ENCODE results near the gene NFKBIL1. TPM values are rescaled to one million over a fixed set of nuclear protein-coding genes. Genes with fewer than 3 reads are reported as not detected.

The NFKBIL1 gene
- total RNA-seq, 2 experiments from 2014 or later = 21.8 to 23.2 TPM

DNA sequence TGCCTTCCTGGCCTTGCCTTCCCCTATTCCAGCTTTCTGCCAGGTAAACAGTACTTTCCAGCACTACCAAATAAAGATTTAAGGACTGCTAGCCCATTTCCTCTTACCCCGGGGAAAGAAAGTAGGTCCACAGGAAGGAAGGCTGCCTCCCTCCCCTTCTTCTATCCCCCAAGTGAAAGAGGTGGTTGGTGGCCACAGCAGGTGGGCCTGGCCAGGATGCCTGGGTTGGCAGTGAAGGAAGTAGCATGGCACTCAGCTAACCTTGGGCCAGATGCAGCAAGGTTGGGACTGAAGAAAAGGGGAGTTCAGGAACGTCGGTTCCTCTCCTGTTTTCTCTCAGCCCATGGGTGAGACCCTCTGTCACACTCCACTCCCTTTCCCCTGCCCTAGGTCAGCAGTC lies 8.9 kb downstream of the NFKBIL1 start:
- POLR2A ChIA-PET = no interaction called here
- no peak for DNase-seq (ENCODE audit: low spot score)
- Histone ChIP-seq H2AFZ (ENCODE audit: low read length) (no peak overlapping the region), H3K9me2 (ENCODE audit: insufficient read depth, low read length) (no peaks in the 10 kb centered on the region), H3K4me3 (ENCODE audit: low read depth, low read length, poor library complexity, severe bottlenecking) (no peak overlapping the region), H3K79me2 (ENCODE audit: insufficient read depth, low read depth, low read length) (no peaks in the 10 kb centered on the region), H3K9me3 (ENCODE audit: low read length) (no peaks in the 10 kb centered on the region), H3K27ac (ENCODE audit: low read depth, low read length, poor library complexity, severe bottlenecking) (no peak overlapping the region), H3K4me2 (ENCODE audit: low read length) (peak overlapping the region; percentile 36; the same call in 1 of the 2 replicates), H3K36me3 (ENCODE audit: insufficient read depth, low read length) (peaks cover 45% of the 10 kb centered on the region), H3K4me1 (ENCODE audit: insufficient read depth, low read length, poor library complexity, severe bottlenecking) (peaks cover 65% of the 10 kb centered on the region), H4K20me1 (ENCODE audit: insufficient read depth, low read length) (no peaks in the 10 kb centered on the region)
- TF ChIP-seq, protein P1, sequence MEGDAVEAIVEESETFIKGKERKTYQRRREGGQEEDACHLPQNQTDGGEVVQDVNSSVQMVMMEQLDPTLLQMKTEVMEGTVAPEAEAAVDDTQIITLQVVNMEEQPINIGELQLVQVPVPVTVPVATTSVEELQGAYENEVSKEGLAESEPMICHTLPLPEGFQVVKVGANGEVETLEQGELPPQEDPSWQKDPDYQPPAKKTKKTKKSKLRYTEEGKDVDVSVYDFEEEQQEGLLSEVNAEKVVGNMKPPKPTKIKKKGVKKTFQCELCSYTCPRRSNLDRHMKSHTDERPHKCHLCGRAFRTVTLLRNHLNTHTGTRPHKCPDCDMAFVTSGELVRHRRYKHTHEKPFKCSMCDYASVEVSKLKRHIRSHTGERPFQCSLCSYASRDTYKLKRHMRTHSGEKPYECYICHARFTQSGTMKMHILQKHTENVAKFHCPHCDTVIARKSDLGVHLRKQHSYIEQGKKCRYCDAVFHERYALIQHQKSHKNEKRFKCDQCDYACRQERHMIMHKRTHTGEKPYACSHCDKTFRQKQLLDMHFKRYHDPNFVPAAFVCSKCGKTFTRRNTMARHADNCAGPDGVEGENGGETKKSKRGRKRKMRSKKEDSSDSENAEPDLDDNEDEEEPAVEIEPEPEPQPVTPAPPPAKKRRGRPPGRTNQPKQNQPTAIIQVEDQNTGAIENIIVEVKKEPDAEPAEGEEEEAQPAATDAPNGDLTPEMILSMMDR (conservative IDR thresholded peaks at IDR 0.05; ENCODE audit: low read length) = no peak
- no peak for TF ChIP-seq EZH2phosphoT487 (IDR thresholded peaks at IDR 0.05; ENCODE audit: borderline replicate concordance, low read depth, low read length)
- CTCF ChIA-PET (ENCODE audit: unreplicated experiment) = interaction anchor here (0.5 to 1.4 kb wide), 3 partner anchors 18 to 62 kb away, joined by 3 to 4 read pairs (median 3); no protein-coding TSS in a partner anchor
- no TSS peak for BruUV-seq (replicated peaks)
- intact Hi-C loops (cut with micrococcal nuclease; ENCODE audit: unreplicated experiment) = no loop called here

DNA sequence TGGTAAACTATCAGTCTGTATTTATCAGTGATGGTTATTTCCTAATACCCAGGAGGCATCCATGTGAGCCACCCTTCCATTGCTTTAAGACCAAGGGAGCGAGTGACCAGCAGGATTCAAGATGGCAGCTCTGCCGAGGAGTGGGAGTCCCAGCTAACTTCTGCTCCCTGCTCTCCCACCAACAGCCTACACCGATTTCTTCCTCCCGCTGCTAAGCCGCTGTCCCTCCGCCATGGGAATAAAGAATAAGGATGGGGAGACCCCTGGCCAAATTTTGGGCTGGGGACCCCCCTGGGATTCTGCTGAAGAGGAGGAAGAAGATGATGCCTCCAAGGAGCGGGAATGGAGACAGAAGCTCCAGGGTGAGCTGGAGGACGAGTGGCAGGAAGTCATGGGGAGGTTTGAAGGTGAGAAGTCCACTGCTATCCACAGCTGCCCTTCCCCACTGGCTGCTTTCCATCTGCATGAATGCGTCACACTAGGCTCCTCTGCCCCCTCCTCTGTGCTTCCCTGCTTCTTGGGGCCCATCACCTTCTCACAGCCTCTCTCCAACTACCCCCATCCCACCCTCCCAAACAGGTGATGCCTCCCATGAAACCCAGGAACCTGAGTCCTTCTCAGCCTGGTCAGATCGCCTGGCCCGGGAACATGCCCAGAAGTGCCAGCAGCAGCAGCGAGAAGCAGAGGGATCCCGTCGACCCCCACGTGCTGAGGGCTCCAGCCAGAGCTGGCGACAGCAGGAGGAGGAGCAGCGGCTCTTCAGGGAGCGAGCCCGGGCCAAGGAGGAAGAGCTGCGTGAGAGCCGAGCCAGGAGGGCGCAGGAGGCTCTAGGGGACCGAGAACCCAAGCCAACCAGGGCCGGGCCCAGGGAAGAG lies 10.3 kb downstream of the NFKBIL1 start:
- Histone ChIP-seq H3K4me1 (ENCODE audit: insufficient read depth, low read length, poor library complexity, severe bottlenecking) (peaks cover 77% of the 10 kb centered on the region), H3K36me3 (ENCODE audit: insufficient read depth, low read length) (peaks cover 55% of the 10 kb centered on the region), H3K79me2 (ENCODE audit: insufficient read depth, low read depth, low read length) (no peaks in the 10 kb centered on the region), H3K27ac (ENCODE audit: low read depth, low read length, poor library complexity, severe bottlenecking) (peak overlapping the region; percentile 94), H3K4me3 (ENCODE audit: low read depth, low read length, poor library complexity, severe bottlenecking) (no peak overlapping the region), H3K9me3 (ENCODE audit: low read length) (no peaks in the 10 kb centered on the region), H4K20me1 (ENCODE audit: insufficient read depth, low read length) (no peaks in the 10 kb centered on the region), H3K4me2 (ENCODE audit: low read length) (peak overlapping the region; percentile 81), H3K9me2 (ENCODE audit: insufficient read depth, low read length) (no peaks in the 10 kb centered on the region), H2AFZ (ENCODE audit: low read length) (no peak overlapping the region)
- POLR2A ChIA-PET = interaction anchor here (0.8 to 1.0 kb wide), 2 partner anchors 16 to 18 kb away, joined by 3 to 6 read pairs; partner anchors contain the start of genes DDX39B and TNF
- BruUV-seq (replicated peaks) = TSS peak; percentile 31
- TF ChIP-seq, protein P1 (conservative IDR thresholded peaks at IDR 0.05; ENCODE audit: low read length) = no peak
- TF ChIP-seq EZH2phosphoT487 (IDR thresholded peaks at IDR 0.05; ENCODE audit: borderline replicate concordance, low read depth, low read length) = no peak
- CTCF ChIA-PET (ENCODE audit: unreplicated experiment) = interaction anchor here (1.6 kb wide), 1 partner anchor 16 kb away, joined by 3 read pairs; no protein-coding TSS in a partner anchor
- DNase-seq (ENCODE audit: low spot score) = no peak
- intact Hi-C loops (cut with micrococcal nuclease; ENCODE audit: unreplicated experiment) = no loop called here

DNA sequence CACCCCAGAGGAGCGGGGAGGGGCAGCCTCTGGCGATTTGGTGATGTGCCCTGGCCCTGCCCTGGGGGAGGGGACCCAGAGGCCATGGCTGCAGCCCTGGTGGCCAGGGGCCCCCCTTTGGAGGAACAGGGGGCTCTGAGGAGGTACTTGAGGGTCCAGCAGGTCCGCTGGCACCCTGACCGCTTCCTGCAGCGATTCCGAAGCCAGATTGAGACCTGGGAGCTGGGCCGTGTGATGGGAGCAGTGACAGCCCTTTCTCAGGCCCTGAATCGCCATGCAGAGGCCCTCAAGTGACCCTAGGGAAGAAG lies 10.9 kb downstream of the NFKBIL1 start:
- Histone ChIP-seq H3K9me2 (ENCODE audit: insufficient read depth, low read length) (no peaks in the 10 kb centered on the region), H3K4me1 (ENCODE audit: insufficient read depth, low read length, poor library complexity, severe bottlenecking) (peaks cover 82% of the 10 kb centered on the region), H2AFZ (ENCODE audit: low read length) (no peak overlapping the region), H3K4me2 (ENCODE audit: low read length) (peak overlapping the region; percentile 81), H3K36me3 (ENCODE audit: insufficient read depth, low read length) (peaks cover 51% of the 10 kb centered on the region), H3K9me3 (ENCODE audit: low read length) (no peaks in the 10 kb centered on the region), H3K4me3 (ENCODE audit: low read depth, low read length, poor library complexity, severe bottlenecking) (peak overlapping the region; percentile 57), H3K27ac (ENCODE audit: low read depth, low read length, poor library complexity, severe bottlenecking) (peak overlapping the region; percentile 94), H4K20me1 (ENCODE audit: insufficient read depth, low read length) (no peaks in the 10 kb centered on the region), H3K79me2 (ENCODE audit: insufficient read depth, low read depth, low read length) (no peaks in the 10 kb centered on the region)
- intact Hi-C loops (cut with micrococcal nuclease; ENCODE audit: unreplicated experiment) = no loop called here
- ChIA-PET POLR2A (interaction anchor here (1.1 to 1.5 kb wide), 2 partner anchors 17 to 25 kb away, joined by 3 to 5 read pairs; partner anchors contain the start of gene TNF), CTCF (ENCODE audit: unreplicated experiment) (interaction anchor here (1.6 kb wide), 1 partner anchor 15 kb away, joined by 3 read pairs; no protein-coding TSS in a partner anchor)
- DNase-seq (ENCODE audit: low spot score) = no peak
- no peak for TF ChIP-seq EZH2phosphoT487 (IDR thresholded peaks at IDR 0.05; ENCODE audit: borderline replicate concordance, low read depth, low read length)
- TF ChIP-seq, protein P1 (conservative IDR thresholded peaks at IDR 0.05; ENCODE audit: low read length) = no peak
- BruUV-seq (replicated peaks) = no TSS peak

Data from OCI-LY7 (cell line).